ENCODE measurements around the gene PPP1R16B. TPM values are rescaled to one million over a fixed set of nuclear protein-coding genes. Genes with fewer than 3 reads are reported as not detected.
A peak's percentile ranks its signal among the peaks of the same experiment; 100 is the strongest.

PPP1R16B gene
- total RNA-seq, 1 experiment from 2014 or later = 0.15 TPM

DNA sequence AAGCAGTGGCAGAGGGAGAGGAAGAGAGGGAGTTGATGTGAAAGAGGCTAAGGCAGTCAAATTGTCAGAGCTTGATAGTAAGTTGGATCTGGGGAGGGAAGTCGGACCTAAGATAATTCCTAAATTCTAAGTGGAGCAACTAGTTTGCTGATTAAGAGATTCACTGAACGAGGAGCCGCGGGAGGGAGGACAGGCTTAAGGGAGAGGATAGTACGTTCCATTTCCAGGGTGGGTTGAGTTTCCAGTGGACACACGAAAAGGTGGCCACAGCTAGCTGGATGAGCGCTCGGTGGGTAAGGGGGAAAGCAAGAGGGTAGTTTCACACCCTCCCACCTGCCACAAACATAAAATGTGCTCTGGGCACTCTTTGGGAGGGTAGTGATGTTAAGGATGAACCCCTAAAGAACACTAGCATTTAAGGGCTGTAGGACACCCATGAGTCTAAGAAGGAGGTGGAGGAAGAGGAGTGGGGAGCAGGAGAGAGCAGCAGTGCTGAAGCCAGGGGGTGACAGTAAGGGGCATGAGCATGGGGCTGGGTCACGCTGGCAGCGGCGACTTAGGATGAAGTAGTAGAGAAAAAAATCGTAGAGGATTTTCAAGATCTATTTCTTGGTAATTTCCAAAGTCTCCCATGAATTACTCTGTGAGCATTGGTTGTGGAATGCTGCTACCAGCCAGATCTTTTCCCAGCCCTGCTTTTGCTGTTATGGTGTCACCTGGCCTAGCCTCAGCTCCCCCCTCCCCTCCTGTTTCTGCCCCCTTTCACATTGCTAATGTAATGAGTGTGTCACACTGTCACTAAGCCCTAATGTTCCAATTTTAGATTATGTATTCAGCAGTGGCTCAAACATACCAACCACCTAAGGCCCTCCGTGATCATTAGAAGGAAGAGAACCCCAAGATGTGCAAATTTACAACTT lies 35.9 kb upstream of the PPP1R16B start:
- H3K4me1 ChIP-seq (ENCODE audit: low read length) = peaks cover 4% of the 10 kb centered on the region; the same call in 1 of the 2 replicates
- no peak overlapping the region for H3K9ac ChIP-seq (ENCODE audit: low read length)
- no peaks in the 10 kb centered on the region for H3K79me2 ChIP-seq (ENCODE audit: low read length)
- peaks cover 29% of the 10 kb centered on the region for H3K36me3 ChIP-seq (ENCODE audit: insufficient read depth, low read length)
- no peak overlapping the region for H2AFZ ChIP-seq (ENCODE audit: low read length)
- no peaks in the 10 kb centered on the region for H3K9me2 ChIP-seq (replicated peaks; ENCODE audit: insufficient read depth, low read length)
- H3K4me3 ChIP-seq (ENCODE audit: low read length) = no peak overlapping the region
- no peak overlapping the region for H3K4me2 ChIP-seq (ENCODE audit: low read depth, low read length, poor library complexity, severe bottlenecking)
- H4K20me1 ChIP-seq (ENCODE audit: insufficient read depth, low read depth, low read length) = no peaks in the 10 kb centered on the region
- peaks cover 4% of the 10 kb centered on the region for H3K9me3 ChIP-seq (ENCODE audit: low read length)
- H3K27me3 ChIP-seq (ENCODE audit: low read length) = no peaks in the 10 kb centered on the region
- no peak for DNase-seq
- H3K27ac ChIP-seq (ENCODE audit: low read length) = no peak overlapping the region

DNA sequence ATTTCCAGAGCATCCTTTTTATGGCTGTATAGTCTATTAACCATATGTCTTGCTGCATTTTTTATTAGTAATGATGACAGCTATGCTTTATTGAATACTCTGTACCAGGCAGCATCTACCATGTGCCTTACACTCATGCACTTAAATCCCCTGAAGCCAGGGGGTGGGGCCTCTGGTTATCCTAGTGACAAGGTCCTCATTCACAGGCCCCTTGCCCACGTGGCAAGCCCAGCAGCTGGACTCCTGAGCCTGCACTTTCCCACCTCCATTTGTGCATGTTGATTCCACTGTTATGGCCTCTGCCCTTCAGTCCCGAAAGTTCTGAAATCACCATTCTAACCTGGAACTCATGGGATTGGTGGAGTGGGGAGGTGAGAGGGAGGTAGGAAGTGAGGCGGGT lies 35.0 kb upstream of the PPP1R16B start:
- H4K20me1 ChIP-seq (ENCODE audit: insufficient read depth, low read depth, low read length) = no peaks in the 10 kb centered on the region
- H3K27ac ChIP-seq (ENCODE audit: low read length) = no peak overlapping the region
- peaks cover 29% of the 10 kb centered on the region for H3K36me3 ChIP-seq (ENCODE audit: insufficient read depth, low read length)

GRCh38 chr20:38770970-38771369 lies 34.5 kb upstream of the PPP1R16B start:
- Histone ChIP-seq H3K4me2 (ENCODE audit: low read depth, low read length, poor library complexity, severe bottlenecking) (no peak overlapping the region), H3K27me3 (ENCODE audit: low read length) (no peaks in the 10 kb centered on the region), H4K20me1 (ENCODE audit: insufficient read depth, low read depth, low read length) (no peaks in the 10 kb centered on the region), H3K27ac (ENCODE audit: low read length) (no peak overlapping the region), H3K4me3 (ENCODE audit: low read length) (no peak overlapping the region), H3K9ac (ENCODE audit: low read length) (no peak overlapping the region), H3K9me2 (replicated peaks; ENCODE audit: insufficient read depth, low read length) (no peaks in the 10 kb centered on the region), H2AFZ (ENCODE audit: low read length) (no peak overlapping the region), H3K9me3 (ENCODE audit: low read length) (peaks cover 4% of the 10 kb centered on the region), H3K4me1 (ENCODE audit: low read length) (peaks cover 4% of the 10 kb centered on the region; the same call in 1 of the 2 replicates), H3K36me3 (ENCODE audit: insufficient read depth, low read length) (peaks cover 29% of the 10 kb centered on the region), H3K79me2 (ENCODE audit: low read length) (no peaks in the 10 kb centered on the region)
- no peak for DNase-seq

More for the DNA sequence above, 35.0 kb upstream of the PPP1R16B start:
- Histone ChIP-seq H3K27me3 (ENCODE audit: low read length) (no peaks in the 10 kb centered on the region), H3K9ac (ENCODE audit: low read length) (no peak overlapping the region), H3K4me3 (ENCODE audit: low read length) (no peak overlapping the region), H3K4me2 (ENCODE audit: low read depth, low read length, poor library complexity, severe bottlenecking) (no peak overlapping the region), H2AFZ (ENCODE audit: low read length) (no peak overlapping the region), H3K79me2 (ENCODE audit: low read length) (no peaks in the 10 kb centered on the region), H3K9me3 (ENCODE audit: low read length) (peaks cover 4% of the 10 kb centered on the region), H3K4me1 (ENCODE audit: low read length) (peaks cover 4% of the 10 kb centered on the region; the same call in 1 of the 2 replicates), H3K9me2 (replicated peaks; ENCODE audit: insufficient read depth, low read length) (no peaks in the 10 kb centered on the region)
- no peak for DNase-seq

- H3K36me3 ChIP-seq (ENCODE audit: insufficient read depth, low read length) = peaks cover 29% of the 10 kb centered on the region
These were observed 33.9 kb upstream of the PPP1R16B start for GRCh38 chr20:38771621-38772020.

GRCh38 chr20:38774167-38774566 lies 31.3 kb upstream of the PPP1R16B start:
- Histone ChIP-seq H3K79me2 (ENCODE audit: low read length) (no peaks in the 10 kb centered on the region), H3K4me1 (ENCODE audit: low read length) (peaks cover 4% of the 10 kb centered on the region; the same call in 1 of the 2 replicates), H3K27me3 (ENCODE audit: low read length) (no peaks in the 10 kb centered on the region), H3K4me2 (ENCODE audit: low read depth, low read length, poor library complexity, severe bottlenecking) (no peak overlapping the region), H4K20me1 (ENCODE audit: insufficient read depth, low read depth, low read length) (no peaks in the 10 kb centered on the region), H3K9me3 (ENCODE audit: low read length) (peaks cover 4% of the 10 kb centered on the region), H2AFZ (ENCODE audit: low read length) (no peak overlapping the region), H3K27ac (ENCODE audit: low read length) (no peak overlapping the region), H3K36me3 (ENCODE audit: insufficient read depth, low read length) (peaks cover 29% of the 10 kb centered on the region), H3K9me2 (replicated peaks; ENCODE audit: insufficient read depth, low read length) (no peaks in the 10 kb centered on the region), H3K4me3 (ENCODE audit: low read length) (no peak overlapping the region), H3K9ac (ENCODE audit: low read length) (no peak overlapping the region)
- peak; percentile 52 for DNase-seq

More at GRCh38 chr20:38771621-38772020, 33.9 kb upstream of the PPP1R16B start:
- Histone ChIP-seq H3K9me2 (replicated peaks; ENCODE audit: insufficient read depth, low read length) (no peaks in the 10 kb centered on the region), H3K4me1 (ENCODE audit: low read length) (peaks cover 4% of the 10 kb centered on the region; the same call in 1 of the 2 replicates), H2AFZ (ENCODE audit: low read length) (no peak overlapping the region), H3K27ac (ENCODE audit: low read length) (no peak overlapping the region), H4K20me1 (ENCODE audit: insufficient read depth, low read depth, low read length) (no peaks in the 10 kb centered on the region), H3K4me2 (ENCODE audit: low read depth, low read length, poor library complexity, severe bottlenecking) (no peak overlapping the region), H3K9ac (ENCODE audit: low read length) (no peak overlapping the region), H3K9me3 (ENCODE audit: low read length) (peaks cover 4% of the 10 kb centered on the region), H3K27me3 (ENCODE audit: low read length) (no peaks in the 10 kb centered on the region), H3K4me3 (ENCODE audit: low read length) (no peak overlapping the region), H3K79me2 (ENCODE audit: low read length) (no peaks in the 10 kb centered on the region)
- no peak for DNase-seq

DNA sequence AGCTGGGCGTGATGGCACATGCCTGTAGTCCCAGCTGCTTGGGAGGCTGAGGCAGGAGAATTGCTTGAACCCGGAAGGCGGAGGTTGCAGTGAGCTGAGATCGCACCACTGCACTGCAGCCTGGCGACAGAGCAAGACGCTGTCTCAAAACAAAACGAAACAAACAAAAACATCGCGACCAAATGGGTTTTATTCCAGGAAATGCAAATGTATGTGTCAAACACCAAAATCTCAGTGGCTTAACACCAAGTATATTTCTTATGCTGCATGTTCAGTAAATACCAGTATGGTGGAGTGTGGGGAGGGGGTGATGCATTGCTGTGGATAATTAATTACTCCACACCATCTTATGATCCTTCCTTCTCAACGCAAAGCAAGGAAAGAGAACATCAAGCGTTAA lies 29.1 kb upstream of the PPP1R16B start:
- Histone ChIP-seq H3K79me2 (ENCODE audit: low read length) (no peaks in the 10 kb centered on the region), H3K9me3 (ENCODE audit: low read length) (peaks cover 4% of the 10 kb centered on the region), H3K9ac (ENCODE audit: low read length) (no peak overlapping the region), H4K20me1 (ENCODE audit: insufficient read depth, low read depth, low read length) (no peaks in the 10 kb centered on the region), H3K4me2 (ENCODE audit: low read depth, low read length, poor library complexity, severe bottlenecking) (no peak overlapping the region), H3K4me1 (ENCODE audit: low read length) (peaks cover 4% of the 10 kb centered on the region; the same call in 1 of the 2 replicates), H3K9me2 (replicated peaks; ENCODE audit: insufficient read depth, low read length) (no peaks in the 10 kb centered on the region), H2AFZ (ENCODE audit: low read length) (no peak overlapping the region), H3K27me3 (ENCODE audit: low read length) (no peaks in the 10 kb centered on the region), H3K4me3 (ENCODE audit: low read length) (no peak overlapping the region), H3K27ac (ENCODE audit: low read length) (no peak overlapping the region), H3K36me3 (ENCODE audit: insufficient read depth, low read length) (peaks cover 28% of the 10 kb centered on the region)
- no peak for DNase-seq

GRCh38 chr20:38779247-38780097 lies 26.0 kb upstream of the PPP1R16B start:
- H3K9ac ChIP-seq (ENCODE audit: low read length) = no peak overlapping the region
- H3K4me1 ChIP-seq (ENCODE audit: low read length) = peaks cover under 1% of the 10 kb centered on the region; the same call in 1 of the 2 replicates
- 0 out of 2 replicates have a peak, but pooled peaks cover 2% of the 10 kb centered on the region for H3K36me3 ChIP-seq (ENCODE audit: insufficient read depth, low read length)
- no peaks in the 10 kb centered on the region for H3K79me2 ChIP-seq (ENCODE audit: low read length)
- no peak overlapping the region for H3K4me2 ChIP-seq (ENCODE audit: low read depth, low read length, poor library complexity, severe bottlenecking)
- no peaks in the 10 kb centered on the region for H4K20me1 ChIP-seq (ENCODE audit: insufficient read depth, low read depth, low read length)
- no peak overlapping the region for H3K27ac ChIP-seq (ENCODE audit: low read length)
- no peak for DNase-seq
- H3K9me2 ChIP-seq (replicated peaks; ENCODE audit: insufficient read depth, low read length) = no peaks in the 10 kb centered on the region
- no peak overlapping the region for H2AFZ ChIP-seq (ENCODE audit: low read length)
- H3K27me3 ChIP-seq (ENCODE audit: low read length) = no peaks in the 10 kb centered on the region
- no peak overlapping the region for H3K4me3 ChIP-seq (ENCODE audit: low read length)
- no peaks in the 10 kb centered on the region for H3K9me3 ChIP-seq (ENCODE audit: low read length)

GRCh38 chr20:38782275-38782674 lies 23.2 kb upstream of the PPP1R16B start:
- no peaks in the 10 kb centered on the region for H3K79me2 ChIP-seq (ENCODE audit: low read length)
- no peaks in the 10 kb centered on the region for H3K9me3 ChIP-seq (ENCODE audit: low read length)
- DNase-seq = no peak
- H3K4me2 ChIP-seq (ENCODE audit: low read depth, low read length, poor library complexity, severe bottlenecking) = no peak overlapping the region
- H3K27me3 ChIP-seq (ENCODE audit: low read length) = no peaks in the 10 kb centered on the region
- no peak overlapping the region for H3K27ac ChIP-seq (ENCODE audit: low read length)
- no peaks in the 10 kb centered on the region for H3K4me1 ChIP-seq (ENCODE audit: low read length)
- H3K36me3 ChIP-seq (ENCODE audit: insufficient read depth, low read length) = no peaks in the 10 kb centered on the region
- no peak overlapping the region for H2AFZ ChIP-seq (ENCODE audit: low read length)
- no peak overlapping the region for H3K4me3 ChIP-seq (ENCODE audit: low read length)
- no peaks in the 10 kb centered on the region for H4K20me1 ChIP-seq (ENCODE audit: insufficient read depth, low read depth, low read length)
- H3K9me2 ChIP-seq (replicated peaks; ENCODE audit: insufficient read depth, low read length) = no peaks in the 10 kb centered on the region
- no peak overlapping the region for H3K9ac ChIP-seq (ENCODE audit: low read length)
